ENCODE results near the gene CLNK. TPM values are rescaled to one million over a fixed set of nuclear protein-coding genes. Genes with fewer than 3 reads are reported as not detected.

Gene CLNK
- total and polyA plus RNA-seq, 8 donors: 0.08 to 2.7 (median 0.72) TPM; not detected in 4

DNA sequence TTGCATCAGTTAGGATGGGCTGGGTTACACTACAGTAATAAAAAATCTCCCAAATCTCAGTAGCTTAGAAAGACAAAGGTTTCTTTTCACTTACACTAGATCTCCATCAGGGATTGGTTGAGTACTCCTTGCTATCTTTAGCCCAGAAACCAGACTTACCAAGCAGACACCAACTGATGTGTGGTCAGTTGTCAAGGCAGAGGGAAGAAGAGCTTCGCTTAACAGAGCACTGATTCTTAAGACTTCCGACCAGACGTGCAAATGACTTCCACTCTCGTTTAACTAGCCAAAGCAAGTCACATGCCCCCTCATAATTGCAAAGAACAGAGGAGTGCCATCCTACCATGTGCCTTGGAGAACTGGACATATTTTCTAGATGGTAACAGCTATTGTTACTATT is 221.7 kb downstream of the CLNK start:
- intact Hi-C loops (cut with DNase I; ENCODE audit: low total_unique reads): no loop called here
- Histone ChIP-seq H3K27ac (no peak overlapping the region), H3K27me3 (peaks cover 8 to 49% (median 18%) of the 10 kb centered on the region in 3 donors)

DNA sequence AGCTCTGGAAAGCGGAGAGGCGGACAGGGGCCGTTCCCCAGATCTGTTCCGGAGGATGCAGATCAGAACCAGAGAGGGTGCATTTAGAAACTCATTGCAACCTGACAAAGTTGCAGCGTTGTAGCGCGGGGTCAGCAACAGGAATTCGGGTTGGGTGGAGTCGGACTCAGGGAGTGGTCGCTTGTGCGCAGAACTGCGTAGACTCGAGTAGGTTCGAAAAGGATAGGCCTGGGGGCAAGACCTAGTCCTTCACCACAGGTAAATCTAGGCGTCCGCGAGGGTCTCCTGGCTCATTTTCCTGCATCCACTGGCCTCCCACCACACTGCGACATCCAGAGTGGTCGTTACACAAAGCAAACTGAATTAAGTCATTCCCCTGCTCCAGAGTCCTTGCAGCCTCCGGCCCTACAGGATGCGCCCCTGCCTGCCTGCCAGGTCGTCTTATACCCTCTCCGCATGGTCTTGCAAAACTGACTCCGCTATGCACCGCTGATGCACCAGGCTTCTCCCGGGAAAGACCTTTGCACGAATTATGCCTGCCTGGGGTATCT is 222.6 kb downstream of the CLNK start:
- no peaks in the 10 kb centered on the region for H3K36me3 ChIP-seq
- peak overlapping the region; percentile 24 to 40 (median 34) for H3K4me3 ChIP-seq
- peaks cover 8 to 49% (median 22%) of the 10 kb centered on the region in 3 donors for H3K27me3 ChIP-seq
- DNase-seq: no peak
- peaks cover 12 to 19% (median 15%) of the 10 kb centered on the region in 4 donors for H3K4me1 ChIP-seq
- intact Hi-C loops (cut with DNase I; ENCODE audit: low total_unique reads): no loop called here
- H3K27ac ChIP-seq: no peak overlapping the region
- H3K9me3 ChIP-seq: peaks cover 0 to 14% (median 2%) of the 10 kb centered on the region in 4 donors
- TF ChIP-seq EP300 (IDR thresholded peaks at IDR 0.05) (no peak), POLR2A (IDR thresholded peaks at IDR 0.05) (no peak), POLR2AphosphoS5 (IDR thresholded peaks at IDR 0.05) (no peak)
- TF ChIP-seq, protein P1, sequence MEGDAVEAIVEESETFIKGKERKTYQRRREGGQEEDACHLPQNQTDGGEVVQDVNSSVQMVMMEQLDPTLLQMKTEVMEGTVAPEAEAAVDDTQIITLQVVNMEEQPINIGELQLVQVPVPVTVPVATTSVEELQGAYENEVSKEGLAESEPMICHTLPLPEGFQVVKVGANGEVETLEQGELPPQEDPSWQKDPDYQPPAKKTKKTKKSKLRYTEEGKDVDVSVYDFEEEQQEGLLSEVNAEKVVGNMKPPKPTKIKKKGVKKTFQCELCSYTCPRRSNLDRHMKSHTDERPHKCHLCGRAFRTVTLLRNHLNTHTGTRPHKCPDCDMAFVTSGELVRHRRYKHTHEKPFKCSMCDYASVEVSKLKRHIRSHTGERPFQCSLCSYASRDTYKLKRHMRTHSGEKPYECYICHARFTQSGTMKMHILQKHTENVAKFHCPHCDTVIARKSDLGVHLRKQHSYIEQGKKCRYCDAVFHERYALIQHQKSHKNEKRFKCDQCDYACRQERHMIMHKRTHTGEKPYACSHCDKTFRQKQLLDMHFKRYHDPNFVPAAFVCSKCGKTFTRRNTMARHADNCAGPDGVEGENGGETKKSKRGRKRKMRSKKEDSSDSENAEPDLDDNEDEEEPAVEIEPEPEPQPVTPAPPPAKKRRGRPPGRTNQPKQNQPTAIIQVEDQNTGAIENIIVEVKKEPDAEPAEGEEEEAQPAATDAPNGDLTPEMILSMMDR (IDR thresholded peaks at IDR 0.05): no peak
- 40 to 52% (median 48%) methylated on average over 27 of the region's 27 CpGs for WGBS, 5 donors

More for the DNA sequence above, 221.7 kb downstream of the CLNK start:
- Histone ChIP-seq H3K36me3 (no peaks in the 10 kb centered on the region), H3K4me1 (peaks cover 6 to 11% (median 9%) of the 10 kb centered on the region in 4 donors), H3K9me3 (peaks cover 0 to 14% (median 2%) of the 10 kb centered on the region in 4 donors), H3K4me3 (no peak overlapping the region)
- TF ChIP-seq, protein P1 (IDR thresholded peaks at IDR 0.05): no peak
- TF ChIP-seq POLR2AphosphoS5 (IDR thresholded peaks at IDR 0.05) (no peak), POLR2A (IDR thresholded peaks at IDR 0.05) (no peak), EP300 (IDR thresholded peaks at IDR 0.05) (no peak)
- 86 to 94% (median 94%) methylated on average over 4 of the region's 4 CpGs for WGBS, 5 donors
- no peak for DNase-seq

DNA sequence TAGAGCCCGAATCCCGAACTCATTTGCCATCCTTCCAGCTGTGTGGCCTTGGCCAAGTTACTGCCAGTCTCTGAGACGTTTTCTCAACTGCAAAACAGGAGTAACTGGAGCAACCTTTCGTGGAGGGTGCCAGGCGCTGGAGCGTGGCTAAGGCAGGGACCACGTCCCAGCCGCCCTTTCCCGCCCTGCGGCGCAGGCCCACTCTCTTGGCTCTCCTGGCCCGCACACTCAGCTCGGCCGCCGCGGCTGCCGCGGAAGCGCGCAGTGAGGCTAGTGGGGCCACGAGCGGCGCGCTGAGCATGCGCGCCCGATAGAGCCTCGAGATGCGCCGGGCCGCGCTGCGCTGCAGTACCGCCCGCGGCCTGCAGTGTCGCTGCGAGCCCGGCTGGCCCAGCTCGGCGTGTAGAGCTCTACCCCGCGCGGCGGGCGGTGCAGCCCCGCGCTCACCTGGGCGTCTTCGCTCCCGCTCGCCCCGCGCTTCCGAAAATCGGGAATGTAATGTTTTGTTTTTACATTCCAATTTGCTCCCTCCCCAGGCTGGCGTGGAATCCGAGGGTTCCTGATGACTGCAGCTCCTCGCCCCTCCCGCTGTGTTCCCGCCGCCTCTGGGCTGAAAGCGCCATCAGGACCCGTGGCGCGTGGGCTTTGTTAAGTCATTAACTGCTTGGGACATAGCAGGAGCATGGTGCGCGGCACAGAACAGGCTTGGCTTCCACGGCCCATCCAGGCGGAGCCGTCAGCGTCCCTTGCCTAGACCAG is 223.3 kb downstream of the CLNK start:
- TF ChIP-seq, protein P1 (IDR thresholded peaks at IDR 0.05): peak in 5 of 7 experiments; percentile 43 to 99 (median 90)
- TF ChIP-seq POLR2AphosphoS5 (IDR thresholded peaks at IDR 0.05): no peak
- intact Hi-C loops (cut with DNase I; ENCODE audit: low total_unique reads): no loop called here
- Histone ChIP-seq H3K9me3 (peaks cover 0 to 14% (median 2%) of the 10 kb centered on the region in 4 donors), H3K27ac (no peak overlapping the region), H3K4me1 (peaks cover 13 to 21% (median 18%) of the 10 kb centered on the region in 4 donors), H3K36me3 (no peaks in the 10 kb centered on the region), H3K4me3 (peak overlapping the region; percentile 24 to 40 (median 34)), H3K27me3 (peaks cover 8 to 49% (median 22%) of the 10 kb centered on the region in 3 donors)
- peak; percentile 62 to 93 for DNase-seq
- 6 to 16% (median 8%) methylated on average over 55 to 72 of the region's 72 CpGs for WGBS, 5 donors

DNA sequence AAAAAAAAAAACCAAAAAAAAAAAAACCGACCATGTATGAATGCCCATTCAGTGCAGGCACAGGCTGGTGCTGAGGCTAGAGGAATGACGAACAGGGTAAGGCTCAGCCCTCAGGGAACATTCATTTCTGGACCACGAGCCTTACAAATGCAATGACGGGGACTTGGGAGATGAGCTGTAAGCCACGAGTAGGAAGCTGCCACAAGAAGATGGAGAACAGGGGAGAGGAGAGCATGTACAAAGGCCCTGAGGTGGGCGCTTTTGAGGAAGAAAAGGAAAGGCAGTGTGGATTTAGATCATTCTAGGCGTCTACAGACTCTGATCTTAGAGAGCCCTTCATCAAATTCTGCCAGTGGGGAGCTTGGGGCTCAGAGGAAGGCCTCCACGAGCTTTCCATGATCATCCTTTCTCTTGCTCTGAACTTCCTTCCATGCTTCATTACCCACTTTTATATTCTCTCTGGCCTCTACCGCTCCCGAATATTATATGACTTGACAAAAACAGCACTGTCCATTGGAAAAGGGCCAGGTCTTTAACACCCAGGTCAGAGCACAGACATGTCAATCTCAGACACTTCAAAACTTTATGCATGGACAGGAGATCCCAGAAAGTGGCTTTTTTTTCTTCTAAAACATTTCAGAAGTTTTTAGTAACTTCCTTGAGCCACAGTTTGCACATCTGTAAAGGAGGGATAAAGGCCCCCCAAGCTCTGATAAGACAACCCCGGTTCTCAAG is 224.1 kb downstream of the CLNK start:
- intact Hi-C loops (cut with DNase I; ENCODE audit: low total_unique reads): no loop called here
- Histone ChIP-seq H3K27ac (no peak overlapping the region), H3K27me3 (peaks cover 8 to 49% (median 22%) of the 10 kb centered on the region in 3 donors)

More for the DNA sequence above, 224.1 kb downstream of the CLNK start:
- Histone ChIP-seq H3K4me3 (peak overlapping the region in 1 of 4 donors; percentile 40), H3K4me1 (peaks cover 13 to 29% (median 22%) of the 10 kb centered on the region in 4 donors), H3K9me3 (peaks cover 0 to 14% (median 2%) of the 10 kb centered on the region in 4 donors), H3K36me3 (no peaks in the 10 kb centered on the region)
- no peak for DNase-seq
- 78 to 86% (median 80%) methylated on average over 11 of the region's 11 CpGs for WGBS, 5 donors
- TF ChIP-seq, protein P1 (IDR thresholded peaks at IDR 0.05): no peak
- TF ChIP-seq POLR2A (IDR thresholded peaks at IDR 0.05) (no peak), EP300 (IDR thresholded peaks at IDR 0.05) (no peak), POLR2AphosphoS5 (IDR thresholded peaks at IDR 0.05) (no peak)
